ENCODE data around the gene DENND4A. TPM values are rescaled to one million over a fixed set of nuclear protein-coding genes. Genes with fewer than 3 reads are reported as not detected.

Gene DENND4A
- total and polyA plus RNA-seq, 10 of the 15 experiments (the other 5 are each of a cell fraction or from before 2014, with no cell fraction given), result 14.2 to 81.8 (median 34.1) TPM

DNA sequence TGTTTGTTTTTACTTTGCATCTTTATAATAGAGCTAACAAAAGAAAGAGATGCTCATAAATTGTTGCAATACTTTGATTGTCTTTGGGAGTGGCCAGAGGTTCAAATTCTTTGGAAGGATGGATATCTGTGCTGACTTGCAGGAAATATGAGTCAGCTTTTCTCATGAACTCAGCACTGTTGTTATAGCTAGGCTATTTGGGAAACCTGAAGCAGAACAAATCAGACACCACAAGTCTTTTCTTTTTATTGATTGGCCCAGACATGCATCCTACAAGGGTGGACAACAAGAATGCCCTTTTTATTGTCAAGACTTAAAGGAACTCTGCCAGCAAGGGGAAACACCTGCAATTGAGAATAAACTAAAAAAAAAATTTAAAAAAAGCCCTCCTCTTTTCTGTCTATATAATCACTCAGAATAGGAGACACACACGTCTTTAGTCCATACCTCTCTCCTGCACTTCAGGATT lies 4.6 kb upstream of the DENND4A start:
- RAD21 ChIA-PET (ENCODE audit: unreplicated experiment), result interaction anchor here (1.2 to 17.7 kb wide), 4 partner anchors 9 to 39 kb away, joined by 3 to 344 read pairs (median 6); no protein-coding TSS in a partner anchor
- Histone ChIP-seq H3K4me2 (ENCODE audit: control insufficient read depth, insufficient read depth) (no peak overlapping the region), H3K36me3 (ENCODE audit: control insufficient read depth in 2 of 2, insufficient read depth in 2 of 2, low read length in 1 of 2) (no peaks in the 10 kb centered on the region), H3K79me2 (ENCODE audit: control insufficient read depth, insufficient read depth, low read length) (peaks cover 16% of the 10 kb centered on the region), H4K20me1 (ENCODE audit: control insufficient read depth, insufficient read depth) (no peaks in the 10 kb centered on the region), H3K4me1 (ENCODE audit: control insufficient read depth, insufficient read depth, low read length) (peaks cover 18% of the 10 kb centered on the region), H3K27me3 (replicated peaks in 1 of 2; ENCODE audit: control insufficient read depth in 2 of 2, insufficient read depth in 2 of 2, low read length in 1 of 2) (no peaks in the 10 kb centered on the region), H3K27ac (ENCODE audit: control insufficient read depth, insufficient read depth) (no peak overlapping the region; the same call in 1 of the 2 replicates), H2AFZ (ENCODE audit: control insufficient read depth, low read depth, low read length) (no peak overlapping the region), H3K4me3 (no peak overlapping the region), H3K9ac (ENCODE audit: control insufficient read depth, insufficient read depth, low read length) (no peak overlapping the region), H3K9me3 (replicated peaks; ENCODE audit: control insufficient read depth, insufficient read depth, low read length) (no peaks in the 10 kb centered on the region)
- FAIRE-seq, result no peak
- BruUV-seq (replicated peaks), result no TSS peak
- TF ChIP-seq BACH1 (IDR thresholded peaks at IDR 0.05; ENCODE audit: borderline replicate concordance) (peak; percentile 67; the same call in 1 of the 2 replicates), TAF1 (IDR thresholded peaks at IDR 0.05; ENCODE audit: borderline replicate concordance, low read depth, low read length) (no peak), EP300 (IDR thresholded peaks at IDR 0.05; ENCODE audit: borderline replicate concordance in 1 of 2, control insufficient read depth in 1 of 2, low read depth in 2 of 2, low read length in 2 of 2) (no peak), CEBPB (IDR thresholded peaks at IDR 0.05; ENCODE audit: borderline replicate concordance in 1 of 2, low read depth in 2 of 2, low read length in 2 of 2) (no peak), BCL11A (IDR thresholded peaks at IDR 0.05; ENCODE audit: low read depth, low read length) (no peak)
- TF ChIP-seq, protein P1, sequence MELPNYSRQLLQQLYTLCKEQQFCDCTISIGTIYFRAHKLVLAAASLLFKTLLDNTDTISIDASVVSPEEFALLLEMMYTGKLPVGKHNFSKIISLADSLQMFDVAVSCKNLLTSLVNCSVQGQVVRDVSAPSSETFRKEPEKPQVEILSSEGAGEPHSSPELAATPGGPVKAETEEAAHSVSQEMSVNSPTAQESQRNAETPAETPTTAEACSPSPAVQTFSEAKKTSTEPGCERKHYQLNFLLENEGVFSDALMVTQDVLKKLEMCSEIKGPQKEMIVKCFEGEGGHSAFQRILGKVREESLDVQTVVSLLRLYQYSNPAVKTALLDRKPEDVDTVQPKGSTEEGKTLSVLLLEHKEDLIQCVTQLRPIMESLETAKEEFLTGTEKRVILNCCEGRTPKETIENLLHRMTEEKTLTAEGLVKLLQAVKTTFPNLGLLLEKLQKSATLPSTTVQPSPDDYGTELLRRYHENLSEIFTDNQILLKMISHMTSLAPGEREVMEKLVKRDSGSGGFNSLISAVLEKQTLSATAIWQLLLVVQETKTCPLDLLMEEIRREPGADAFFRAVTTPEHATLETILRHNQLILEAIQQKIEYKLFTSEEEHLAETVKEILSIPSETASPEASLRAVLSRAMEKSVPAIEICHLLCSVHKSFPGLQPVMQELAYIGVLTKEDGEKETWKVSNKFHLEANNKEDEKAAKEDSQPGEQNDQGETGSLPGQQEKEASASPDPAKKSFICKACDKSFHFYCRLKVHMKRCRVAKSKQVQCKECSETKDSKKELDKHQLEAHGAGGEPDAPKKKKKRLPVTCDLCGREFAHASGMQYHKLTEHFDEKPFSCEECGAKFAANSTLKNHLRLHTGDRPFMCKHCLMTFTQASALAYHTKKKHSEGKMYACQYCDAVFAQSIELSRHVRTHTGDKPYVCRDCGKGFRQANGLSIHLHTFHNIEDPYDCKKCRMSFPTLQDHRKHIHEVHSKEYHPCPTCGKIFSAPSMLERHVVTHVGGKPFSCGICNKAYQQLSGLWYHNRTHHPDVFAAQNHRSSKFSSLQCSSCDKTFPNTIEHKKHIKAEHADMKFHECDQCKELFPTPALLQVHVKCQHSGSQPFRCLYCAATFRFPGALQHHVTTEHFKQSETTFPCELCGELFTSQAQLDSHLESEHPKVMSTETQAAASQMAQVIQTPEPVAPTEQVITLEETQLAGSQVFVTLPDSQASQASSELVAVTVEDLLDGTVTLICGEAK (IDR thresholded peaks at IDR 0.05; ENCODE audit: borderline replicate concordance), result no peak
- intact Hi-C loops (cut with micrococcal nuclease; ENCODE audit: unreplicated experiment) (no loop called here), in situ Hi-C loops (cut with MboI) (loop anchor here (25.0 kb wide), 1 partner anchor 1291 kb away; no protein-coding TSS in a partner anchor)
- CTCF ChIA-PET, result interaction anchor here (0.6 to 14.7 kb wide), 4 partner anchors 10 to 153 kb away, joined by 3 to 155 read pairs (median 5); no protein-coding TSS in a partner anchor
- no peak for ATAC-seq
- DNase-seq (ENCODE audit: low read depth, low spot score), result no peak
- SMC1A ChIA-PET (ENCODE audit: uncharacterized antibody, unreplicated experiment), result interaction anchor here (2.5 to 25.5 kb wide), 2 partner anchors 9 to 22 kb away, joined by 13 to 488 read pairs; no protein-coding TSS in a partner anchor
- POLR2A ChIA-PET, result interaction anchor here (5.1 to 14.8 kb wide), 3 partner anchors 7 to 21 kb away, joined by 43 to 260 read pairs (median 86); no protein-coding TSS in a partner anchor
- WGBS (ENCODE audit: insufficient coverage, insufficient replicate concordance, low lambda C conversion rate, missing lambda C conversion rate), result 45% methylated on average over 1 of the region's 1 CpG

Measured in GM12878 (cell line).